ENCODE data around the gene PHF21A.

GRCh38 chr11:45885921-45886721, 235.1 kb downstream of the PHF21A start:
- TF ChIP-seq RARB (CRISPR knock-in tag; IDR thresholded peaks at IDR 0.05), result no peak
- TF ChIP-seq ESRRG (CRISPR knock-in tag; IDR thresholded peaks at IDR 0.05), result no peak
- TF ChIP-seq OSR1 (CRISPR knock-in tag; IDR thresholded peaks at IDR 0.05), result no peak
- TF ChIP-seq TCF4 (CRISPR knock-in tag; IDR thresholded peaks at IDR 0.05; ENCODE audit: borderline replicate concordance), result no peak
- no peak for TF ChIP-seq ZNF8 (CRISPR knock-in tag; IDR thresholded peaks at IDR 0.05)
- no peak for TF ChIP-seq ZFP30 (CRISPR knock-in tag; IDR thresholded peaks at IDR 0.05)
- no peak for TF ChIP-seq BACH2 (CRISPR knock-in tag; IDR thresholded peaks at IDR 0.05; ENCODE audit: borderline replicate concordance)
- no peak for TF ChIP-seq ISL1 (CRISPR knock-in tag; IDR thresholded peaks at IDR 0.05)
- no peak for TF ChIP-seq CSRNP3 (CRISPR knock-in tag; IDR thresholded peaks at IDR 0.05)
- TF ChIP-seq ARNTL (CRISPR knock-in tag; IDR thresholded peaks at IDR 0.05; ENCODE audit: borderline replicate concordance, low read depth), result no peak
- TF ChIP-seq ZC3H10 (CRISPR knock-in tag; IDR thresholded peaks at IDR 0.05), result no peak
- TF ChIP-seq PPARA (CRISPR knock-in tag; IDR thresholded peaks at IDR 0.05; ENCODE audit: borderline replicate concordance), result no peak

Data from SK-N-SH treated with all-trans-retinoic acid at 6 μM for 48 hours (cell line).